ENCODE data around the gene CABP2.
A peak's percentile ranks its signal among the peaks of the same experiment; 100 is the strongest.

CABP2 gene

GRCh38 chr11:67492069-67492727, 31.0 kb downstream of the CABP2 start:
- no peaks in the 10 kb centered on the region for H3K4me1 ChIP-seq (ENCODE audit: insufficient read depth, low read length)
- peaks cover 95% of the 10 kb centered on the region for H3K36me3 ChIP-seq (ENCODE audit: insufficient read depth, low read length)
- H3K4me3 ChIP-seq (ENCODE audit: low read depth in 1 of 2, low read length in 2 of 2), result no peak overlapping the region
- no peak overlapping the region for H3K4me2 ChIP-seq (ENCODE audit: insufficient read depth, low read length)
- peaks cover 32% of the 10 kb centered on the region for H4K20me1 ChIP-seq (ENCODE audit: insufficient read depth, low read length)
- H3K9ac ChIP-seq (ENCODE audit: low read depth, low read length), result no peak overlapping the region
- DNase-seq, result no peak
- peaks cover 9% of the 10 kb centered on the region for H3K79me2 ChIP-seq (ENCODE audit: insufficient read depth, low read length)
- H3K27me3 ChIP-seq (ENCODE audit: insufficient read depth, low read length, poor library complexity), result no peaks in the 10 kb centered on the region
- H3K27ac ChIP-seq (ENCODE audit: low read length), result no peak overlapping the region; the same call in 1 of the 2 replicates
- TF ChIP-seq CTCF (IDR thresholded peaks at IDR 0.05; ENCODE audit: borderline replicate concordance, extremely low read depth, low read length, poor library complexity, severe bottlenecking) (no peak), EZH2 (IDR thresholded peaks at IDR 0.05; ENCODE audit: borderline replicate concordance, low read depth, low read length, severe bottlenecking) (no peak)
- H2AFZ ChIP-seq (ENCODE audit: low read depth, low read length), result no peak overlapping the region
- no peaks in the 10 kb centered on the region for H3K9me3 ChIP-seq (ENCODE audit: insufficient read depth, low read length, severe bottlenecking)
- ATAC-seq (ENCODE audit: insufficient read depth, low read depth), result no peak

DNA sequence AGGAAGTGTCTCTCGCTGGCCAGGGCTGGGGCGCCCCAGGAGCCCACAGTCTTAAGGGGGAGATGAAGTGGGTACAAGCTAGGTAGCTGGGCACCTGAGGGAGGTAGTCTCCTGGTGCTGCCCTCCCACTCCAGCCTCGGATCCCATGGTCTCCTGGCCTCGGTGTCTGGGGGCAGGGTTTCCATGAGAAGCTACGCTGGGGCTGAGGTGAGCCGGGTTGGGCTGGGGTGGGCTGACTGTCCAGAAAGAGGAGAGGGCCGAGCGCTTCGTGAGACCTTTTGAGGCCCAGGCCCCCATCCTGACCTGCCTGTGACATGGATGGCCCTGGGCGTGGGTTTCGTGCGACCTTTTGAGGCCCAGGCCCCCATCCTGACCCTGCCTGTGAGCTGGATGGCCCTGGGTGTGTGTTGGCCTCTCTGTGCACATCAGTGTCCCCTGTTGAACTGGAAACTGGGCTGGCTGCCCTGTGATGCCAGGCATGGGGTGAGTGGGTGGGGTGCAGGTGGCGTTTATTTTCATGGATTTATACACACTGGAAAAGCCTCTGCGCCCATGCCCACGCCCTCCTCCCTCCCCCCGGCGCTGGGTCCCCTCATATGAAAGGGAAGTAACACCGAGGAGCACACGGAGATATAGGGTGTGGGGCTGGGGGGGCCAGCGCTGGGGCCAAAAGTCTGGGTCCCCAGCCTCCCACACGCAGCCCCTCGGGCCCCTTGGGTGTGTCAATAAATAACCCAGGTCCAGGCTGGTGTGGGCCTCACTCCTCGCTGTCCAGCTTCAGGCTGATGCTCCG, 31.8 kb downstream of the CABP2 start:
- DNase-seq (no peak), ATAC-seq (ENCODE audit: insufficient read depth, low read depth) (peak; percentile 9; the same call in 1 of the 3 replicates)
- no peak overlapping the region for H3K27ac ChIP-seq (ENCODE audit: low read length)
- H3K79me2 ChIP-seq (ENCODE audit: insufficient read depth, low read length), result peaks cover 16% of the 10 kb centered on the region
- H3K9me3 ChIP-seq (ENCODE audit: insufficient read depth, low read length, severe bottlenecking), result no peaks in the 10 kb centered on the region
- no peak overlapping the region for H3K4me3 ChIP-seq (ENCODE audit: low read depth in 1 of 2, low read length in 2 of 2)
- peaks cover 98% of the 10 kb centered on the region for H3K36me3 ChIP-seq (ENCODE audit: insufficient read depth, low read length)
- no peaks in the 10 kb centered on the region for H3K27me3 ChIP-seq (ENCODE audit: insufficient read depth, low read length, poor library complexity)
- no peak overlapping the region for H2AFZ ChIP-seq (ENCODE audit: low read depth, low read length)
- H4K20me1 ChIP-seq (ENCODE audit: insufficient read depth, low read length), result peaks cover 38% of the 10 kb centered on the region
- H3K4me2 ChIP-seq (ENCODE audit: insufficient read depth, low read length), result no peak overlapping the region
- H3K4me1 ChIP-seq (ENCODE audit: insufficient read depth, low read length), result peaks cover 3% of the 10 kb centered on the region
- TF ChIP-seq CTCF (IDR thresholded peaks at IDR 0.05; ENCODE audit: borderline replicate concordance, extremely low read depth, low read length, poor library complexity, severe bottlenecking), result no peak
- no peak for TF ChIP-seq EZH2 (IDR thresholded peaks at IDR 0.05; ENCODE audit: borderline replicate concordance, low read depth, low read length, severe bottlenecking)
- H3K9ac ChIP-seq (ENCODE audit: low read depth, low read length), result no peak overlapping the region

DNA sequence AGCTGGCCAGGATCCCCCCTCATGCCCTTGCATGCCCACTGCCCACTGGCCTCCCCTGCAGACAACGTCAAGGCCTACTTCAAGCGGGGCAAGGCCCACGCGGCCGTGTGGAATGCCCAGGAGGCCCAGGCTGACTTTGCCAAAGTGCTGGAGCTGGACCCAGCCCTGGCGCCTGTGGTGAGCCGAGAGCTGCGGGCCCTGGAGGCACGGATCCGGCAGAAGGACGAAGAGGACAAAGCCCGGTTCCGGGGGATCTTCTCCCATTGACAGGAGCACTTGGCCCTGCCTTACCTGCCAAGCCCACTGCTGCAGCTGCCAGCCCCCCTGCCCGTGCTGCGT, 32.5 kb downstream of the CABP2 start:
- Histone ChIP-seq H3K36me3 (ENCODE audit: insufficient read depth, low read length) (peaks cover 98% of the 10 kb centered on the region), H2AFZ (ENCODE audit: low read depth, low read length) (no peak overlapping the region), H3K4me3 (ENCODE audit: low read depth in 1 of 2, low read length in 2 of 2) (no peak overlapping the region), H3K9me3 (ENCODE audit: insufficient read depth, low read length, severe bottlenecking) (no peaks in the 10 kb centered on the region), H4K20me1 (ENCODE audit: insufficient read depth, low read length) (peaks cover 44% of the 10 kb centered on the region), H3K4me1 (ENCODE audit: insufficient read depth, low read length) (peaks cover 11% of the 10 kb centered on the region), H3K27ac (ENCODE audit: low read length) (no peak overlapping the region), H3K9ac (ENCODE audit: low read depth, low read length) (no peak overlapping the region), H3K27me3 (ENCODE audit: insufficient read depth, low read length, poor library complexity) (no peaks in the 10 kb centered on the region), H3K79me2 (ENCODE audit: insufficient read depth, low read length) (peaks cover 24% of the 10 kb centered on the region), H3K4me2 (ENCODE audit: insufficient read depth, low read length) (no peak overlapping the region)
- DNase-seq, result peak; percentile 6
- no peak for TF ChIP-seq EZH2 (IDR thresholded peaks at IDR 0.05; ENCODE audit: borderline replicate concordance, low read depth, low read length, severe bottlenecking)
- no peak for TF ChIP-seq CTCF (IDR thresholded peaks at IDR 0.05; ENCODE audit: borderline replicate concordance, extremely low read depth, low read length, poor library complexity, severe bottlenecking)
- no peak for ATAC-seq (ENCODE audit: insufficient read depth, low read depth)

Measured in DND-41 (cell line).